Mucosa of gallbladder (tissue), 1 donor: ENCODE measurements around the gene TMCO5A. TPM values are rescaled to one million over a fixed set of nuclear protein-coding genes. Genes with fewer than 3 reads are reported as not detected.
"Not testable (repeated sequence)": the region's sequence is repeated elsewhere in the genome, so short reads cannot be mapped to it uniquely, and the experiment has no call there.

Experiments used
- DNase-seq: peaks from one replicate; pipeline ENCODE4 v3.0.0-alpha.2; 2020; ENCODE audit warnings: low spot score
- total RNA-seq: library from RNA; stranded (reverse); gene quantifications from one replicate; pipeline ENCODE4 v1.2.1, GENCODE V29; 2021
- donor health status: DM: no; HTN: no; CAD: no.

Gene TMCO5A
- total RNA-seq: 0.14 TPM

- DNase-seq: no peak
Observed at GRCh38 chr15:37934340-37934739, at the start of gene TMCO5A. TMCO5A (plus strand) TSS chr15:37934640; CDS start chr15:37936324, 1,684 bp downstream.

- DNase-seq: no peak
Observed at GRCh38 chr15:37885651-37886050, 48.8 kb upstream of the TMCO5A start.

GRCh38 chr15:37888356-37888755, 46.1 kb upstream of the TMCO5A start:
- DNase-seq: no peak

DNA sequence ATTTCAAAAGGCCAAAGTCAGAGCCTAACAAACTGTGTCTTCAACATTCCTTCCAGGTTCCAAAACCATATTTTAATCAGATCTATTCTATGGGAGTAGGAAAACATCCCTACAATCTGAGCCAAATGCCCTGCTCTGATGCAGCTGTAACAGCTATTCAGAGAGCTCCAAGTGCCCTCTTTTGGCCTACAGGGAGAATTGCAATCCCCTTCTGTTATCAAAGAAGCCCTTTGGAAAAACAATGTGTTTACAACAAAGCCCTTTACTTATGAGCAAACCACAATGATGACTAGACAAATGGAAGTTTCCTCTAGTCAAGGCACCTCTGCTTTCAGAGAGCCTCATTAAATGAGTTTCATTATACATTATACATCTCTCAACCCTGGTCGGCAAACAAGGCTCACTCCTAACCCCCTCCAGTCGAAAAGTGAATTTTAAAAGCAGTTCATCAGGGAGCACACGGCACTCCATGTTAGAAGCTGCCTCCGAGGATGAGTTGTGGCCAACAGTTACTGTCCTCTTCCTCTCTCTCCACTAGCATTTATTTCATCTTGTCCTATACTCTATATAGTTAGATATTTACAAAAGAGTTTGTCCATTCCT, 42.6 kb upstream of the TMCO5A start:
- no peak for DNase-seq

DNA sequence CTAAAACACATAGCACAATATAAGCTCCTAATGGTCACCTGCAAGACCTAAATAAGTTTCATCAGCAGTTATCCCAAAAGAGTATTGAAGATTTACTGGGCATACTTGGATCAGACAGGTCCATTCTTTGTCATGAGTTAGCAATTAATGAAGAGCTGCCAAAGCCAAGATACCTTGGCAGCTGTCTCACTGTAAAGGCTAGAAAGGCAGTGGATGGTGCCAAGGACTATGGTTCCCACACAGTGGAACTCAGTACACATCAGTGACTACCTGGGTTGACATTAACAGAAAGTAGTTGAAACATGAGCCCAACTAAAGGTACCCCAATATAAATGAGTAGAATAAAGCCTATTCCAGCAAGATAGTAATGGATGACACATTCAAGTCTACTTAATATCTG, 41.1 kb upstream of the TMCO5A start:
- peak; percentile 63 for DNase-seq

- DNase-seq: no peak
Observed at GRCh38 chr15:37898362-37898761, 36.1 kb upstream of the TMCO5A start.

DNA sequence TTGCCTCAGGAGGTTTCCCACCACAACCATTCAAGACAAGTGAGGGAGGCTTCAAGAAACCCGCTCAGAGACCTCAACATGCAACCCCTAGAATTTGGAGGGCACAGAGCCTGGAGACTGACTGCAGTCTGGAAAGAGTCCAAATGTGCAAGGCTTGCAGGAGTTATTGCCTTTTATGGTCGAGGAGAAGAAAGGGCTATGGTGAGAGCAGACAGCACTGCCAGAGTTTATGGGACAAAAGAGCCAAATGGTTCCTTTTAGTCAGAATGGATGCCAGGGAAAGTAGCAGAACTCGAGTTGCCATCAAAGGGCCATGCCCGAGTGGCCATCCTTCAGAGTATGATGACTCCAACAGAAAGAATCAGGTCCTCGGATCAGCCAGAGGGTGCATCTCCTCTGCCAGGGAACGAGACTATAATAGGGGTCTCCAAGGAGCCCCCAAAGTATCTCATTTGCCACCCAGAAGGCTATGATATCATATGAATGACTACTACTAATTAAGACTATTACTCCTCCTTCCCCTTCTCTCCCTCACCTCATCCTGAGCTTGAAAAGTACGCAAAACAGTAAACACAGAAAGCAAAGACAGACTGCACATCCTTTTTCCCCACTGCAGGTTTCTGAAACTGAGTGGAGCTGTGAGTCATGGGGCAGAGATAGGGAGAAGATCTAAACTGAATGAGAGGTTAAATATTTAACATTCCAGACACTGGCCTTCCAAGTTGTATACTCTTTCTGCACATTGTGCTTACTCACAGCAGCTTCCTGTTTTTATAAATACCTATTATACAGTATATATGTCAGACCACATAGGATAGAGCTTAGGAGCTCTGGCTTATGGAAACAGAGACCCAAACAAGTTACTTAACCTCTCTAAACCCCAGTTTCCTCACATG, 33.9 kb upstream of the TMCO5A start:
- no peak for DNase-seq

DNA sequence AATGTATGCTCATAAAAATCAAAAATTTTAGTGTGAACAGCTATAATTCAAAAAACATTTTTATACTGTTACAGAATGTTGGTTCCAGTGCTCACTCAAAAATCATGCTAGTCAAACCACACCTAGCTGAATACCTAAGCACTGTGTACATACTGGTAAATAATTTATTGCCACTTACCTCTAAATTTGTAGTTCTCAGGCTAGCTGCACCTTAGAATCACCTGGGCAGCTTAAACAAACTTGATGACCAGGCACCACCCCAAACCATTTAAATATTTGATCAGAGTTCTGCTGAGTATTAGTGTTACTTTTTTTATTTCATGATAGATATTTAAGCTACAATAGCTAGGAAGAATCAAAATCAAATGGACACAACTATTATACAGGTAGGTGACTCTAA, 32.3 kb upstream of the TMCO5A start:
- DNase-seq: peak; percentile 53

GRCh38 chr15:37903919-37904625, 30.4 kb upstream of the TMCO5A start:
- DNase-seq: peak; percentile 83

GRCh38 chr15:37907136-37907535, 27.3 kb upstream of the TMCO5A start:
- DNase-seq: peak; percentile 54

- peak; percentile 47 for DNase-seq
Observed at GRCh38 chr15:37921527-37922385, 12.7 kb upstream of the TMCO5A start.

GRCh38 chr15:37926136-37926535, 8.3 kb upstream of the TMCO5A start:
- DNase-seq: no peak

DNA sequence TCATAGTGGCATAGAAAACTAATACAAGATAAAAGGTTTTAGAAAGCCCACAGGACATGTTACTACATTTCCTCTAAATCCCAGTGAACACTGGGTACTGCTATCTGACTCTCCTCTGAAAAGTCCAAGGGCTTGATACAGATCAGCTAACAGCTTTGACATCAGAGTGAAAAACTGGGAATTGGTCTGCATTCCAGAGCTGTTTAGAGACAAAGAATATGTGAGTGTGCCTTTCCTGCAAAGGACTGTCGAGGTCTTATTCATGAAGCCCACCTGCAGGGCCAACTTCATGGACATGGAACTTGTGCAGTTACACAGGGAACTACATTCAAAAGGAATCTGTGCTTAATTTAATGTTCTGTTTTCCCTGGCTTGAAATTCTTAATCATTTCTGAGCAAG, 5.2 kb upstream of the TMCO5A start:
- DNase-seq: no peak

DNA sequence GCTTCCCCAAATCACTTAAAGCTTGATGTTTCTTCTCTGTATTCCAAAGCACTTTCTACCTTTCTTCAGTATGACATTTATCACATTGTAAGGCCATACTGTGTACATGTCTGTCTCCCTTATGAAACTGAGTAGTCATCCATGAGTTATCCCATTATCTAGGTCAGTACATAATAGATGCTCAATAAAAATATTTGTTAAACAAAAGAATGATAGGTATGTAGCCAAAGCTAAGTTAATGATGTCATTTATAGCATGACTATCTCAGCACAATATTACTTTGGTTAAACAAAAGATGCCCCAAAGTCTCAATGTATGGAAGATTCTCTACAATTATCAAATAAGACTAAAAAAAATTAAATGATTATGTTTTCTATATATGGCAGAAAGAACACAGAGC, 3.1 kb upstream of the TMCO5A start:
- DNase-seq: no peak

- DNase-seq: no peak
Observed at GRCh38 chr15:37931868-37932267, 2.6 kb upstream of the TMCO5A start.

DNA sequence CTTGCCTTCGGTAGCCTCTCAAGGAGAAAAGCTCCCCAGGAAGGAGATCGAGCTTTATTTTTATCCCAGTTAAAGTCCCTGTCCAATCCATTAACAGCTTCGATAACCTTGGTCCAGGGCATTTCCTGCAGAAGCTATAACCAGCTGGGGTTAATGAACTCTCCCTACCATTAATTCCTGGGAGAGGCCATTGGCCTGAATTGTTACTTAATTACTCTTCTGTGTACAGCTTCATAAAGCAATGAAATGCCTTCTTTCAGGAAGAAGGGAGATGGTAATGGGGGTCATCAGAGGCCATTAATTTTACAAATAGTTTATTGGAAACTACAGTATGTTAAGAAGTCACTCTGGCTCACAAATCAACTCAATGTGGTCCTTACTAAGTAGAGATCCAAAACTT, 1.9 kb upstream of the TMCO5A start:
- DNase-seq: no peak

- DNase-seq: no peak
Observed at GRCh38 chr15:37933666-37934065, 774 bp upstream of the TMCO5A start.

- DNase-seq: no peak
Observed at GRCh38 chr15:37940876-37941275, 6.4 kb downstream of the TMCO5A start.

GRCh38 chr15:37941779-37942178, 7.3 kb downstream of the TMCO5A start:
- DNase-seq: no peak

DNA sequence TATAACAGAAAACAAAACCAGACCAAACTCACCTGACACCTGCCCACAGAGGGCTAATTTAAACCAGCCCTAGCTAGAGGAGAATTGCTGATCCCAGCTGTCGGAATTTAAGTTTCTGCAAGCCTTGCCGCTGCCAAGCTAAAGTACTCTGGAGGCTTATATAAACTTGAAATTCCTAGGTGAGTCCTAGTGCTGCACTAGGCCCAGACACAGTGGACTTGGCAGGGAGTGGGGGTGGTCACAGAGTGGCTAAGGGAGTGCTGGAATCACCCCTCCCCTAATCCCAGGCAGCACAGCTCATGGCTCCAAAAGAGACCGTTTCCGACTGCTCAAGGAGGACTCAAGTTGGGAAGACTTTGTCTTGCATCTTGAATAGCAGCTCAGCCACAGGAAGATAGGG, 17.6 kb downstream of the TMCO5A start:
- DNase-seq: no peak

DNA sequence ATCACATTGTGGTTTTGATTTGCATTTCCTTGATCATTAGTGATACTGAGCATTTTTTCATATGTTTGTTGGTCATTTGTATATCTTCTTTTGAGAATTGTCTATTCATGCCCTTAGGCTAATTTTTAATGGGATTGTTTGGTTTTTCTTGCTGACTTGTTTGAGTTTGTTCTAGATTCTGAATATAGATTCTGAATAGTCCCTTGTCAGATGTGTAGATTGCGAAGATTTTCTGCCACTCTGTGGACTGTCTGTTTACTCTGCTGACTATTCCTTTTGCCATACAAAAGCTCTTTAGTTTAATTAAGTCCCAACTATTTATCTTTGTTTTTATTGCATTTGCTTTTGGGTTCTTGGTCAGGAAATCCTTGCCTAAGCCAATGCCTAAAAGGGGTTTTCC, 26.3 kb downstream of the TMCO5A start:
- DNase-seq: not testable (repeated sequence)

GRCh38 chr15:37967788-37968187, 33.3 kb downstream of the TMCO5A start:
- DNase-seq: peak; percentile 33
